HL-60 (cell line): ENCODE measurements around the gene IL2RG.

ENCODE experiments used
- DNase-seq, 2 experiments: peaks; one replicate each; pipeline ENCODE4 v3.0.0-alpha.2; 2010 to 2020; ENCODE audit warnings: low read depth in 1 of 2, low spot score in 1 of 2
- H3K27ac ChIP-seq: fragments of 250-450 bp; sonication (Bioruptor Pico); replicated peaks from 2 replicates; pipeline ENCODE4 v1.5.1; 2020; ENCODE audit warnings: mild to moderate bottlenecking, moderate library complexity
- H3K27me3 ChIP-seq: fragments of 250-450 bp; sonication (Bioruptor Pico); 2 replicates; pipeline ENCODE4 v1.5.1; 2021; ENCODE audit warnings: mild to moderate bottlenecking, moderate library complexity; ENCODE audit not compliant: insufficient read depth, poor library complexity, severe bottlenecking
- H3K4me3 ChIP-seq: replicated peaks from 2 replicates; pipeline ENCODE4 v1.5.1; 2011; ENCODE audit warnings: mild to moderate bottlenecking, control low read depth, low read length; ENCODE audit not compliant: insufficient read depth
- CTCF ChIP-seq: IDR thresholded peaks from one replicate; pipeline ENCODE4 v1.5.1; 2011; ENCODE audit warnings: low read length, control low read depth, inconsistent platforms; ENCODE audit not compliant: insufficient read depth
- GABPA ChIP-seq: IDR thresholded peaks from 2 replicates; pipeline ENCODE4 v1.6.1; 2012; ENCODE audit warnings: low read depth
- POLR2AphosphoS5 ChIP-seq: IDR thresholded peaks from 2 replicates; pipeline ENCODE4 v1.6.1; 2012; ENCODE audit warnings: low read depth
- SPI1 ChIP-seq: IDR thresholded peaks from 2 replicates; pipeline ENCODE4 v1.6.1; 2012; ENCODE audit warnings: low read depth, mild to moderate bottlenecking, borderline replicate concordance
- TF ChIP-seq, protein P1 (sequence below): IDR thresholded peaks from 2 replicates; pipeline ENCODE4 v1.6.1; 2012; ENCODE audit warnings: low read depth; ENCODE audit not compliant: insufficient replicate concordance

The IL2RG gene

GRCh38 chrX:71082822-71083221, 28.6 kb downstream of the IL2RG start:
- Histone ChIP-seq H3K27ac (no peak overlapping the region), H3K4me3 (no peak overlapping the region), H3K27me3 (no peaks in the 10 kb centered on the region)
- TF ChIP-seq, protein P1, sequence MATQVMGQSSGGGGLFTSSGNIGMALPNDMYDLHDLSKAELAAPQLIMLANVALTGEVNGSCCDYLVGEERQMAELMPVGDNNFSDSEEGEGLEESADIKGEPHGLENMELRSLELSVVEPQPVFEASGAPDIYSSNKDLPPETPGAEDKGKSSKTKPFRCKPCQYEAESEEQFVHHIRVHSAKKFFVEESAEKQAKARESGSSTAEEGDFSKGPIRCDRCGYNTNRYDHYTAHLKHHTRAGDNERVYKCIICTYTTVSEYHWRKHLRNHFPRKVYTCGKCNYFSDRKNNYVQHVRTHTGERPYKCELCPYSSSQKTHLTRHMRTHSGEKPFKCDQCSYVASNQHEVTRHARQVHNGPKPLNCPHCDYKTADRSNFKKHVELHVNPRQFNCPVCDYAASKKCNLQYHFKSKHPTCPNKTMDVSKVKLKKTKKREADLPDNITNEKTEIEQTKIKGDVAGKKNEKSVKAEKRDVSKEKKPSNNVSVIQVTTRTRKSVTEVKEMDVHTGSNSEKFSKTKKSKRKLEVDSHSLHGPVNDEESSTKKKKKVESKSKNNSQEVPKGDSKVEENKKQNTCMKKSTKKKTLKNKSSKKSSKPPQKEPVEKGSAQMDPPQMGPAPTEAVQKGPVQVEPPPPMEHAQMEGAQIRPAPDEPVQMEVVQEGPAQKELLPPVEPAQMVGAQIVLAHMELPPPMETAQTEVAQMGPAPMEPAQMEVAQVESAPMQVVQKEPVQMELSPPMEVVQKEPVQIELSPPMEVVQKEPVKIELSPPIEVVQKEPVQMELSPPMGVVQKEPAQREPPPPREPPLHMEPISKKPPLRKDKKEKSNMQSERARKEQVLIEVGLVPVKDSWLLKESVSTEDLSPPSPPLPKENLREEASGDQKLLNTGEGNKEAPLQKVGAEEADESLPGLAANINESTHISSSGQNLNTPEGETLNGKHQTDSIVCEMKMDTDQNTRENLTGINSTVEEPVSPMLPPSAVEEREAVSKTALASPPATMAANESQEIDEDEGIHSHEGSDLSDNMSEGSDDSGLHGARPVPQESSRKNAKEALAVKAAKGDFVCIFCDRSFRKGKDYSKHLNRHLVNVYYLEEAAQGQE: no peak
- no peak for TF ChIP-seq CTCF
- no peak for TF ChIP-seq SPI1
- no peak for TF ChIP-seq GABPA
- no peak for TF ChIP-seq POLR2AphosphoS5
- DNase-seq: no peak

GRCh38 chrX:71082124-71082647, 29.2 kb downstream of the IL2RG start:
- no peak for DNase-seq
- Histone ChIP-seq H3K27me3 (no peaks in the 10 kb centered on the region), H3K27ac (no peak overlapping the region), H3K4me3 (no peak overlapping the region)
- TF ChIP-seq SPI1: no peak
- no peak for TF ChIP-seq CTCF
- no peak for TF ChIP-seq POLR2AphosphoS5
- no peak for TF ChIP-seq GABPA
- TF ChIP-seq, protein P1: no peak

GRCh38 chrX:71081330-71082123, 29.9 kb downstream of the IL2RG start:
- TF ChIP-seq, protein P1: no peak
- TF ChIP-seq POLR2AphosphoS5: no peak
- no peak for TF ChIP-seq SPI1
- no peak for TF ChIP-seq GABPA
- no peak for TF ChIP-seq CTCF
- no peak overlapping the region for H3K4me3 ChIP-seq

More at GRCh38 chrX:71081330-71082123, 29.9 kb downstream of the IL2RG start:
- Histone ChIP-seq H3K27ac (no peak overlapping the region), H3K27me3 (no peaks in the 10 kb centered on the region)
- DNase-seq: no peak
